Nephron (organoid): Measurements from ENCODE around the gene PKD1L1.
A peak's percentile ranks its signal among the peaks of the same experiment; 100 is the strongest.

Source experiments
- H3K27ac Mint-ChIP-seq, 3 experiments: 2 replicates each; pipeline ENCODE4 v1.8.0; 2020; ENCODE audit warnings: mixed read lengths in 3 of 3, mild to moderate bottlenecking in 2 of 3, moderate library complexity in 1 of 3
- H3K27me3 Mint-ChIP-seq: 2 replicates; pipeline ENCODE4 v1.8.0; 2021; ENCODE audit warnings: low read depth, mild to moderate bottlenecking, moderate library complexity, mixed read lengths
- H3K36me3 Mint-ChIP-seq: 2 replicates; pipeline ENCODE4 v1.8.0; 2020; ENCODE audit warnings: low read depth, mixed read lengths
- H3K4me1 Mint-ChIP-seq: 2 replicates; pipeline ENCODE4 v1.8.0; 2020; ENCODE audit warnings: mixed read lengths
- H3K4me3 Mint-ChIP-seq, 3 experiments: 2 replicates each; pipeline ENCODE4 v1.8.0; 2020; ENCODE audit warnings: mild to moderate bottlenecking in 3 of 3, mixed read lengths in 3 of 3, moderate library complexity in 2 of 3
- H3K9me3 Mint-ChIP-seq: 2 replicates; pipeline ENCODE4 v1.8.0; 2020; ENCODE audit warnings: mixed read lengths
- TF ChIP-seq, protein P1 (sequence below), 3 experiments: fragments of 200-600 bp; sonication (generic); IDR thresholded peaks; one replicate each; pipeline ENCODE4 v1.5.0; 2021; ENCODE audit warnings: antibody characterized with exemption in 3 of 3; ENCODE audit not compliant: unreplicated experiment in 3 of 3

The PKD1L1 gene

DNA sequence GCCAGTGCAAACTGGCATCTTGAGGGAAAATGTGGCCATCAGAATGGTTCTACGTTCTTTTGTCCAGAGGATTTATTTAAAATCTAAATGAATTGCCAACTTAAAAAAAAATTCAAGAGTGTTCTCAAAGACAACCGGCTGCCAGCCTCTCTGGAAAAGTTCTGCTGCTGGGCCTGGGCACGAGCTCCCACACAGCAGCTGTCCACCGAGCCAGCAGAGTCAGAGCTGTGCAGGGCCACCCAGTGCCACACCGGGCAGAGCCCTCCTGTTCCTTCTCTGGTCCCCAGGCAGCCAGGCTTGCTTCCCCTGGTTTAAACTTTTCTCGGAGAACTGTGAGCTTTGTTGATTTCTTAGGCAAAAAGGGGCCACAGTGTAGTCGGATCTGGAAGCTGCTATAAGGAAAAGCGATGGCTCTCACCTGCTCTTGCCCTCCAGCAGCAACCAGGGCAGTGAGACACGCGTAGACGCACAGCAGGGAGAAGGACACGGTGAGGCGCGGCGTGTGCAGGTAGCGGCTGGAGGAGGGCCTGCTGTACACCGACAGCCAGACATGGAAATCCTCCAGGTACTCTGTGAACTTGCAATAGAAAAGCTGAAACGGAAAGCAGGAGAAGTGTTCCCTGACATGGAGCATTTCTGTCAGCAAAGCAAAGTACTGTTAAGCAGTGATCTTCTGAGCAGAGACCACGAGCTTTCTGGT, 111.6 kb downstream of the PKD1L1 start:
- Mint-ChIP-seq H3K27ac (no peak overlapping the region), H3K36me3 (no peaks in the 10 kb centered on the region), H3K4me3 (no peak overlapping the region), H3K27me3 (peaks cover 16% of the 10 kb centered on the region), H3K4me1 (peaks cover 17% of the 10 kb centered on the region), H3K9me3 (no peaks in the 10 kb centered on the region)
- TF ChIP-seq, protein P1, sequence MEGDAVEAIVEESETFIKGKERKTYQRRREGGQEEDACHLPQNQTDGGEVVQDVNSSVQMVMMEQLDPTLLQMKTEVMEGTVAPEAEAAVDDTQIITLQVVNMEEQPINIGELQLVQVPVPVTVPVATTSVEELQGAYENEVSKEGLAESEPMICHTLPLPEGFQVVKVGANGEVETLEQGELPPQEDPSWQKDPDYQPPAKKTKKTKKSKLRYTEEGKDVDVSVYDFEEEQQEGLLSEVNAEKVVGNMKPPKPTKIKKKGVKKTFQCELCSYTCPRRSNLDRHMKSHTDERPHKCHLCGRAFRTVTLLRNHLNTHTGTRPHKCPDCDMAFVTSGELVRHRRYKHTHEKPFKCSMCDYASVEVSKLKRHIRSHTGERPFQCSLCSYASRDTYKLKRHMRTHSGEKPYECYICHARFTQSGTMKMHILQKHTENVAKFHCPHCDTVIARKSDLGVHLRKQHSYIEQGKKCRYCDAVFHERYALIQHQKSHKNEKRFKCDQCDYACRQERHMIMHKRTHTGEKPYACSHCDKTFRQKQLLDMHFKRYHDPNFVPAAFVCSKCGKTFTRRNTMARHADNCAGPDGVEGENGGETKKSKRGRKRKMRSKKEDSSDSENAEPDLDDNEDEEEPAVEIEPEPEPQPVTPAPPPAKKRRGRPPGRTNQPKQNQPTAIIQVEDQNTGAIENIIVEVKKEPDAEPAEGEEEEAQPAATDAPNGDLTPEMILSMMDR (IDR thresholded peaks at IDR 0.05; ENCODE audit: unreplicated experiment in 3 of 3): no peak

DNA sequence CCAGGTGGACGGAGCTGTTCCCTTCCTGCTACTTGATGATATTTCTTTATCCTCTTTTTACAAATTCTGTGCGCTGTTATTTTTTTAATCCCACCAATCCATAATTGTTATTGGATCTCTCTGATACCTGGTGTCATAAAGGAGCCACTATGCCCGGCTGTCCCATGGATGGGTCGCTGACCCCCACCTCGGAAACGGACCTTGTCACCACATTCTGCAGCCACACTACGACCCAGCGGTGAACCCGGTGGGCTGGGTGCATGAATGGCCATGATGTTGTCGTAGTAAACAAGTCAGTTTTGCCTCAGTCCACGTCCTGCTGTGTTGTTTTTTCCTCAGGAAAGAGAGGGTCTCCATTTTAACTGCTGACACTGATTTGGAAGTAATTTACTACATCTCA, 112.2 kb downstream of the PKD1L1 start:
- Mint-ChIP-seq H3K4me1 (peaks cover 17% of the 10 kb centered on the region), H3K27ac (no peak overlapping the region), H3K36me3 (no peaks in the 10 kb centered on the region), H3K27me3 (peaks cover 16% of the 10 kb centered on the region), H3K9me3 (no peaks in the 10 kb centered on the region), H3K4me3 (no peak overlapping the region)
- TF ChIP-seq, protein P1 (IDR thresholded peaks at IDR 0.05; ENCODE audit: unreplicated experiment in 3 of 3): no peak

DNA sequence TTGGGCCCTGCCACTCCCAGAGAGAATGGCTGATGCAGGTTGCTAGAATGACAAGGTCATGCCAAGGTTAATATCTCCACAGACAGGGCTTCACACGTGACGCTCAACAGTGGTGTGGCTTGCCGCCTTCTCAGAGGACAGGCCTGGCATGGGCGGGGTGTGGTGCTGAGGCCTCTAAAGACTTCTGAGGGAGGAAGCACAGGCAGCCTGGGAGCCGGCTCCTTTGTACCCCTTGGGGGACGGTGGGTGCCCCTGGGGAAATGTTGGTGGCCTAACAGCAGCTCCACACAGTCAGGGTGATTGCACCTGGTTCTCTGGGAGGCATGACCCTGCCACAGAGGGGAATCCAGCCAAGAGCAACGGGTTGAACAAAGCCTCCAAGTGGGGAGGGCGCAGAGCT, 115.1 kb downstream of the PKD1L1 start:
- Mint-ChIP-seq H3K27ac (no peak overlapping the region), H3K27me3 (peaks cover 16% of the 10 kb centered on the region), H3K9me3 (no peaks in the 10 kb centered on the region), H3K36me3 (no peaks in the 10 kb centered on the region), H3K4me1 (peaks cover 23% of the 10 kb centered on the region), H3K4me3 (no peak overlapping the region)
- TF ChIP-seq, protein P1 (IDR thresholded peaks at IDR 0.05; ENCODE audit: unreplicated experiment in 3 of 3): no peak

DNA sequence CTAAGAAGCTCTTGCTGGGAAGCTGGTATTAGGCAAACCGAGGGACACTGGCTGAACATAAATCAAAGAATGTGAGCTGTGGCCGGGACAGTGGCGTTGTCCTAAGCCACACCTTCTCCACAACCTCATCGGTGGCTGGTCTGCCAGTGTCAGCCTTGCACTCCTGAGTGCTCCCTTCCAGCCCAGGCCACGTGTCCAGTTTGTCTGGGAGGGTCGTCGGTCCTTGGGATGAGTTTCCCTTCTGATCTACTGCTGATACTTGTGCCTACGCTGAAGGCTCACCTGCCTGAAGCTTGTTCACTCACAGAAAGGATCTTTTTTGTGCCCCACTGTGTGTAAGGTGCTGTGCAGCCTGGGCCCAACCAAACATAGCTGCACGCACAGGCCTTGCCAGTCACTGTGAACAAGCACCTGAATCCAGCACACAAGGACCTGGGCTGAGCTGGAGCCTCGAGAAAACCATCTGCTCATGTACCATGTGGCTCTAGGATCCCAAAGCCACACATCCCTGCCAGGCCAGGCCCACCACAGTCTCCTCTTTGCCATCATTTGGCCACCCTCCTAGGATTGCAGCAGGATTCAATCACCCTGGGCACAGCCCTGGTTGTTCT, 116.1 kb downstream of the PKD1L1 start:
- H3K9me3 Mint-ChIP-seq: no peaks in the 10 kb centered on the region
- H3K4me1 Mint-ChIP-seq: peaks cover 23% of the 10 kb centered on the region
- no peaks in the 10 kb centered on the region for H3K36me3 Mint-ChIP-seq
- H3K27me3 Mint-ChIP-seq: peaks cover 11% of the 10 kb centered on the region
- TF ChIP-seq, protein P1 (IDR thresholded peaks at IDR 0.05; ENCODE audit: unreplicated experiment in 3 of 3): no peak
- no peak overlapping the region for H3K4me3 Mint-ChIP-seq
- H3K27ac Mint-ChIP-seq: no peak overlapping the region

DNA sequence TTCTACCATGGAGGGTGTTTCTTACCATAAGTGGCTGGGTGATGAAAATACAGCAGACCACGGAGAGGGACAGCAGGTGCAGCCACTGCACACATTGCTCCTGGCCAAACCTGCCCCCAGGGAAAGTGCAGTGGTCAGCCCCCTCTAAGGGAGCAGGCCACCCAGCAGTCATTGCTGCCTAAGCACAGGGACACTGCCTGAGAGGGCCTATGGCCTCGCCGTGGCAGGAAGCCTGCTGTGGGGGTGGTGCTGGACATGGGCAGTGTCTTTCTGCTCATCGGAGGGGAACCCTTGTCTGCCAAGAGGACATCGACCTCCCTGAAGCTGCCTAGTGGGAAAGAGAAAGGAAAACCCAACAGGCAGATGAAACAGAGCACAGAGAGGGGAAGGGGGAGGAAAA, 118.3 kb downstream of the PKD1L1 start:
- no peaks in the 10 kb centered on the region for H3K36me3 Mint-ChIP-seq
- H3K27ac Mint-ChIP-seq: no peak overlapping the region
- H3K4me1 Mint-ChIP-seq: peaks cover 27% of the 10 kb centered on the region
- H3K4me3 Mint-ChIP-seq: no peak overlapping the region
- H3K9me3 Mint-ChIP-seq: no peaks in the 10 kb centered on the region
- TF ChIP-seq, protein P1 (IDR thresholded peaks at IDR 0.05; ENCODE audit: unreplicated experiment in 3 of 3): no peak
- peaks cover 10% of the 10 kb centered on the region for H3K27me3 Mint-ChIP-seq

DNA sequence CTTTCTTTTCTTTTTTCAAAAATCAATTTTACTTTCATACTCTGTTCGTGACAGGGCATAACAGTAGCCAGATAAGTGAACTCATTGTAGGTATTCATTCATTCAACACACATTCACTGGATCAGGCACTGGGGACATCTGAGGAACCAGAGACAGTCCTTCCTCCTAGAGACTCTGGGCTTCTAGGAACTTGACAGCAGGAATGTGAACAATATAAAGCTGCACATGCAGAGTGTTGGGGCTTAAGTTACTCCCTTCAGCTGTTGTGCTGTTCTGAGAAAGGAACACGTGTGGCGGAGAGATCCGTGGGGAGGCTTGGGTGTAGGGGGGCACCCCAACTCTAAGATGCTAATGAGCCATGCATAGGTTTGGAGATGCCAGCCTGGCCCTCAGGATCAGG, 120.4 kb downstream of the PKD1L1 start:
- Mint-ChIP-seq H3K9me3 (no peaks in the 10 kb centered on the region), H3K4me1 (peaks cover 27% of the 10 kb centered on the region), H3K36me3 (no peaks in the 10 kb centered on the region), H3K27me3 (peaks cover 5% of the 10 kb centered on the region), H3K4me3 (peak overlapping the region in 1 of 3 experiments; percentile 0), H3K27ac (peak overlapping the region in 2 of 3 experiments; percentile 4 to 19)
- TF ChIP-seq, protein P1 (IDR thresholded peaks at IDR 0.05; ENCODE audit: unreplicated experiment in 3 of 3): no peak
